Type B pancreatic cell (in vitro differentiated cells): Measurements from ENCODE around the gene P3H1. TPM values are rescaled to one million over a fixed set of nuclear protein-coding genes. Genes with fewer than 3 reads are reported as not detected.

Source experiments
- DNase-seq: peaks from one replicate; pipeline ENCODE4 v3.0.0; 2021; ENCODE audit warnings: mixed read lengths; ENCODE audit not compliant: unreplicated experiment; ENCODE audit errors: extremely low spot score
- H3K27ac Mint-ChIP-seq: 2 replicates; pipeline ENCODE4 v1.8.0; 2021; ENCODE audit warnings: mild to moderate bottlenecking, mixed read lengths
- H3K27me3 Mint-ChIP-seq: 2 replicates; pipeline ENCODE4 v1.8.0; 2021; ENCODE audit warnings: mixed read lengths
- H3K36me3 Mint-ChIP-seq: 2 replicates; pipeline ENCODE4 v1.8.0; 2021; ENCODE audit warnings: mixed read lengths
- H3K4me1 Mint-ChIP-seq: one replicate; pipeline ENCODE4 v1.8.0; 2021; ENCODE audit warnings: mixed read lengths; ENCODE audit not compliant: unreplicated experiment
- H3K4me3 Mint-ChIP-seq: 2 replicates; pipeline ENCODE4 v1.8.0; 2021; ENCODE audit warnings: mild to moderate bottlenecking, mixed read lengths
- H3K9me3 Mint-ChIP-seq: 2 replicates; pipeline ENCODE4 v1.8.0; 2021; ENCODE audit warnings: mixed read lengths
- CTCF ChIP-seq: fragments of 200-600 bp; sonication (generic); conservative IDR thresholded peaks from 2 replicates; pipeline ENCODE4 v1.5.0; 2021; ENCODE audit warnings: antibody characterized with exemption, mild to moderate bottlenecking
- total RNA-seq: library from RNA; stranded (reverse); gene quantifications from 2 replicates; pipeline ENCODE4 v1.2.1, GENCODE V29; 2021; ENCODE audit warnings: low replicate concordance

P3H1 gene
- total RNA-seq, 1 donor from 2014 or later: 77.2 TPM

GRCh38 chr1:42742617-42743316 is 24.1 kb downstream of the P3H1 start:
- Mint-ChIP-seq H3K4me3 (peak overlapping the region; percentile 2), H3K27me3 (no peaks in the 10 kb centered on the region), H3K9me3 (no peaks in the 10 kb centered on the region), H3K36me3 (no peaks in the 10 kb centered on the region), H3K27ac (peak overlapping the region; percentile 3), H3K4me1 (peaks cover 14% of the 10 kb centered on the region)
- no peak for TF ChIP-seq CTCF
- no peak for DNase-seq

GRCh38 chr1:42742141-42742540 is 24.7 kb downstream of the P3H1 start:
- TF ChIP-seq CTCF: no peak
- Mint-ChIP-seq H3K4me1 (peaks cover 14% of the 10 kb centered on the region), H3K27ac (no peak overlapping the region), H3K27me3 (no peaks in the 10 kb centered on the region), H3K4me3 (no peak overlapping the region), H3K9me3 (no peaks in the 10 kb centered on the region), H3K36me3 (no peaks in the 10 kb centered on the region)
- DNase-seq: no peak

- DNase-seq: no peak
- no peak for TF ChIP-seq CTCF
- H3K4me1 Mint-ChIP-seq: peaks cover 14% of the 10 kb centered on the region
- no peak overlapping the region for H3K27ac Mint-ChIP-seq
- H3K27me3 Mint-ChIP-seq: no peaks in the 10 kb centered on the region
- no peaks in the 10 kb centered on the region for H3K36me3 Mint-ChIP-seq
- H3K4me3 Mint-ChIP-seq: no peak overlapping the region
- H3K9me3 Mint-ChIP-seq: no peaks in the 10 kb centered on the region
These were observed 25.1 kb downstream of the P3H1 start for GRCh38 chr1:42741706-42742105.

- Mint-ChIP-seq H3K9me3 (no peaks in the 10 kb centered on the region), H3K27me3 (no peaks in the 10 kb centered on the region), H3K4me1 (peaks cover 14% of the 10 kb centered on the region), H3K27ac (no peak overlapping the region), H3K36me3 (no peaks in the 10 kb centered on the region), H3K4me3 (no peak overlapping the region)
- no peak for TF ChIP-seq CTCF
- DNase-seq: no peak
These were observed 25.8 kb downstream of the P3H1 start for GRCh38 chr1:42740851-42741580.

GRCh38 chr1:42739753-42740700 is 26.8 kb downstream of the P3H1 start, which contains the start of gene CLDN19:
CLDN19 (minus strand) TSS chr1:42740236; CDS start chr1:42740063, 173 bp downstream.
- H3K36me3 Mint-ChIP-seq: no peaks in the 10 kb centered on the region
- H3K4me1 Mint-ChIP-seq: peaks cover 14% of the 10 kb centered on the region
- DNase-seq: no peak
- H3K4me3 Mint-ChIP-seq: peak within 1 kb of the TSS; percentile 34
- H3K27me3 Mint-ChIP-seq: no peaks in the 10 kb centered on the region
- H3K9me3 Mint-ChIP-seq: no peaks in the 10 kb centered on the region
- H3K27ac Mint-ChIP-seq: no peak within 1 kb of the TSS
- no peak for TF ChIP-seq CTCF
